Measurements from ENCODE around the gene TAC4. TPM values are rescaled to one million over a fixed set of nuclear protein-coding genes. Genes with fewer than 3 reads are reported as not detected.

Gene TAC4
- total and polyA plus RNA-seq, 2 of the 13 experiments (the other 11 are each of a cell fraction or from before 2014, with no cell fraction given): not detected

- no peak for TF ChIP-seq ZNF530 (CRISPR knock-in tag; IDR thresholded peaks at IDR 0.05; ENCODE audit: low read depth)
- TF ChIP-seq HNRNPL (IDR thresholded peaks at IDR 0.05; ENCODE audit: low read depth, low read length): 0 out of 2 replicates have a peak, but pooled peaks have one; percentile 28
- no peak for TF ChIP-seq EP300 (IDR thresholded peaks at IDR 0.05; ENCODE audit: low read depth in 2 of 2, low read length in 2 of 2)
- 0 out of 2 replicates have a peak, but pooled peaks have one; percentile 19 for TF ChIP-seq EP300 (CRISPR knock-in tag; IDR thresholded peaks at IDR 0.05; ENCODE audit: borderline replicate concordance)
- peak; percentile 74 for TF ChIP-seq ZFX (CRISPR knock-in tag; IDR thresholded peaks at IDR 0.05; ENCODE audit: low read depth)
- peak; percentile 81; the same call in 1 of the 2 replicates for TF ChIP-seq ZNF614 (CRISPR knock-in tag; IDR thresholded peaks at IDR 0.05; ENCODE audit: borderline replicate concordance)
- peak; percentile 49 for TF ChIP-seq STAG1 (CRISPR knock-in tag; IDR thresholded peaks at IDR 0.05)
- peak; percentile 23 for TF ChIP-seq ZNF501 (CRISPR knock-in tag; IDR thresholded peaks at IDR 0.05)
- no peak for TF ChIP-seq JUN (CRISPR knock-in tag; IDR thresholded peaks at IDR 0.05)
- TF ChIP-seq HIC2 (CRISPR knock-in tag; IDR thresholded peaks at IDR 0.05; ENCODE audit: low read depth): peak; percentile 71
- peak; percentile 57; the same call in 1 of the 2 replicates for TF ChIP-seq SMAD1 (CRISPR knock-in tag; IDR thresholded peaks at IDR 0.05; ENCODE audit: borderline replicate concordance, low read depth)
- no peak for TF ChIP-seq SP1 (IDR thresholded peaks at IDR 0.05)
- TF ChIP-seq SP1 (CRISPR knock-in tag; IDR thresholded peaks at IDR 0.05): peak; percentile 22; the same call in 1 of the 2 replicates
- TF ChIP-seq SNAPC2 (CRISPR knock-in tag; IDR thresholded peaks at IDR 0.05): 0 out of 2 replicates have a peak, but pooled peaks have one; percentile 44
- TF ChIP-seq NR2F6 (IDR thresholded peaks at IDR 0.05): no peak
- TF ChIP-seq NR2F6 (CRISPR knock-in tag; IDR thresholded peaks at IDR 0.05): no peak
- peak; percentile 49 for TF ChIP-seq PHF8 (CRISPR knock-in tag; IDR thresholded peaks at IDR 0.05)
- 0 out of 2 replicates have a peak, but pooled peaks have one; percentile 88 for TF ChIP-seq FOXO4 (CRISPR knock-in tag; conservative IDR thresholded peaks at IDR 0.05)
- TF ChIP-seq ZNF225 (CRISPR knock-in tag; IDR thresholded peaks at IDR 0.05): 0 out of 2 replicates have a peak, but pooled peaks have one; percentile 63
- peak; percentile 7; the same call in 1 of the 2 replicates for TF ChIP-seq ZNF512B (CRISPR knock-in tag; IDR thresholded peaks at IDR 0.05; ENCODE audit: borderline replicate concordance)
- TF ChIP-seq ZNF414 (CRISPR knock-in tag; IDR thresholded peaks at IDR 0.05): 0 out of 2 replicates have a peak, but pooled peaks have one; percentile 63
- TF ChIP-seq ZFP36L2 (CRISPR knock-in tag; IDR thresholded peaks at IDR 0.05): 0 out of 2 replicates have a peak, but pooled peaks have one; percentile 68
- TF ChIP-seq PITX1 (CRISPR knock-in tag; IDR thresholded peaks at IDR 0.05): peak; percentile 62
Observed at GRCh38 chr17:49851387-49852291, 3.8 kb upstream of the TAC4 start (continued).

Data from HepG2 (cell line).